ENCODE results near the gene PINLYP. TPM values are rescaled to one million over a fixed set of nuclear protein-coding genes. Genes with fewer than 3 reads are reported as not detected.

The PINLYP gene
- total RNA-seq, 4 donors from 2014 or later: 4.6 to 46.5 (median 10.3) TPM

GRCh38 chr19:43589678-43590077, 14.1 kb downstream of the PINLYP start:
- no peak overlapping the region for H3K4me3 ChIP-seq
- no peak overlapping the region for H3K27ac ChIP-seq
- no peaks in the 10 kb centered on the region for H3K9me3 ChIP-seq
- DNase-seq: no peak
- H3K27me3 ChIP-seq: no peaks in the 10 kb centered on the region
- H3K36me3 ChIP-seq: no peaks in the 10 kb centered on the region
- peaks cover 0 to 8% of the 10 kb centered on the region in 2 donors for H3K4me1 ChIP-seq
- TF ChIP-seq POLR2A (IDR thresholded peaks at IDR 0.05) (no peak), CTCF (IDR thresholded peaks at IDR 0.05) (no peak)
- intact Hi-C loops (cut with DNase I; ENCODE audit: low total_unique reads): no loop called here

- Histone ChIP-seq H3K4me1 (peaks cover 2 to 17% of the 10 kb centered on the region in 2 donors), H3K4me3 (no peak overlapping the region), H3K27me3 (no peaks in the 10 kb centered on the region), H3K36me3 (no peaks in the 10 kb centered on the region), H3K27ac (no peak overlapping the region), H3K9me3 (no peaks in the 10 kb centered on the region)
- TF ChIP-seq POLR2A (IDR thresholded peaks at IDR 0.05) (no peak), CTCF (IDR thresholded peaks at IDR 0.05) (no peak)
- intact Hi-C loops (cut with DNase I; ENCODE audit: low total_unique reads): no loop called here
- DNase-seq: no peak
Measured at GRCh38 chr19:43591904-43592772, 16.5 kb downstream of the PINLYP start.

- H3K27me3 ChIP-seq: no peaks in the 10 kb centered on the region
- intact Hi-C loops (cut with DNase I; ENCODE audit: low total_unique reads): no loop called here
- no peak for DNase-seq
- no peaks in the 10 kb centered on the region for H3K36me3 ChIP-seq
- H3K9me3 ChIP-seq: no peaks in the 10 kb centered on the region
- H3K4me1 ChIP-seq: peaks cover 5 to 20% of the 10 kb centered on the region in 2 donors
- TF ChIP-seq CTCF (IDR thresholded peaks at IDR 0.05) (no peak), POLR2A (IDR thresholded peaks at IDR 0.05) (no peak)
- no peak overlapping the region for H3K4me3 ChIP-seq
- H3K27ac ChIP-seq: no peak overlapping the region
Measured at GRCh38 chr19:43592800-43593350, 17.3 kb downstream of the PINLYP start.

- DNase-seq: no peak
- no peaks in the 10 kb centered on the region for H3K9me3 ChIP-seq
- H3K36me3 ChIP-seq: no peaks in the 10 kb centered on the region
- H3K4me1 ChIP-seq: peaks cover 5 to 20% of the 10 kb centered on the region in 2 donors
- intact Hi-C loops (cut with DNase I; ENCODE audit: low total_unique reads): no loop called here
- TF ChIP-seq CTCF (IDR thresholded peaks at IDR 0.05): no peak
- no peak for TF ChIP-seq POLR2A (IDR thresholded peaks at IDR 0.05)
- no peaks in the 10 kb centered on the region for H3K27me3 ChIP-seq
- H3K4me3 ChIP-seq: peak overlapping the region; percentile 59 to 64
- peak overlapping the region; percentile 10 to 87 for H3K27ac ChIP-seq
Measured at GRCh38 chr19:43594081-43594697, 18.6 kb downstream of the PINLYP start.
